ENCODE results near the gene PDE4D.

The PDE4D gene

GRCh38 chr5:59835800-59836199 lies 57.7 kb downstream of the PDE4D start:
- H3K4me3 ChIP-seq (ENCODE audit: control insufficient read depth, low read depth, low read length) = no peak overlapping the region
- DNase-seq (ENCODE audit: low read depth) = no peak

GRCh38 chr5:59833448-59833847 lies 60.1 kb downstream of the PDE4D start:
- no peak for DNase-seq (ENCODE audit: low read depth)
- TF ChIP-seq CTCF (conservative IDR thresholded peaks at IDR 0.05; ENCODE audit: control insufficient read depth, insufficient read depth, low read depth, low read length) = no peak

More at GRCh38 chr5:59835800-59836199, 57.7 kb downstream of the PDE4D start:
- TF ChIP-seq CTCF (conservative IDR thresholded peaks at IDR 0.05; ENCODE audit: control insufficient read depth, insufficient read depth, low read depth, low read length) = no peak

GRCh38 chr5:59832577-59833301 lies 60.8 kb downstream of the PDE4D start:
- no peak overlapping the region for H3K4me3 ChIP-seq (ENCODE audit: control insufficient read depth, low read depth, low read length)
- no peak for DNase-seq (ENCODE audit: low read depth)
- TF ChIP-seq CTCF (conservative IDR thresholded peaks at IDR 0.05; ENCODE audit: control insufficient read depth, insufficient read depth, low read depth, low read length) = no peak

More at GRCh38 chr5:59833448-59833847, 60.1 kb downstream of the PDE4D start:
- no peak overlapping the region for H3K4me3 ChIP-seq (ENCODE audit: control insufficient read depth, low read depth, low read length)

- DNase-seq (ENCODE audit: low read depth) = no peak
- H3K4me3 ChIP-seq (ENCODE audit: control insufficient read depth, low read depth, low read length) = no peak overlapping the region
- TF ChIP-seq CTCF (conservative IDR thresholded peaks at IDR 0.05; ENCODE audit: control insufficient read depth, insufficient read depth, low read depth, low read length) = no peak
Observed at GRCh38 chr5:59831326-59832010, 62.1 kb downstream of the PDE4D start.

GRCh38 chr5:59830536-59831200 lies 62.9 kb downstream of the PDE4D start:
- no peak overlapping the region for H3K4me3 ChIP-seq (ENCODE audit: control insufficient read depth, low read depth, low read length)
- DNase-seq (ENCODE audit: low read depth) = no peak
- TF ChIP-seq CTCF (conservative IDR thresholded peaks at IDR 0.05; ENCODE audit: control insufficient read depth, insufficient read depth, low read depth, low read length) = no peak

- no peak for TF ChIP-seq CTCF (conservative IDR thresholded peaks at IDR 0.05; ENCODE audit: control insufficient read depth, insufficient read depth, low read depth, low read length)
- DNase-seq (ENCODE audit: low read depth) = no peak
- H3K4me3 ChIP-seq (ENCODE audit: control insufficient read depth, low read depth, low read length) = no peak overlapping the region
Observed at GRCh38 chr5:59829922-59830321, 63.6 kb downstream of the PDE4D start.
